Melanocyte of skin (primary cell): ENCODE results near the gene TMEM117. TPM values are rescaled to one million over a fixed set of nuclear protein-coding genes. Genes with fewer than 3 reads are reported as not detected.

Source experiments
- total RNA-seq, 2 donors: library from RNA; depleted of rRNA; stranded (reverse); fragments of >200 nt; gene quantifications; 2 replicates each; pipeline ENCODE4 v1.2.3, GENCODE V29; 2012

TMEM117 gene
- 10 to 100 TPM; 14.7 to 26.5 TPM for total RNA-seq

GRCh38 chr12:43835656-43836474, at the start of gene TMEM117:
Gene TMEM117, plus strand, starts transcription at chr12:43836081.

GRCh38 chr12:43805860-43806736, 29.8 kb upstream of the TMEM117 start, which contains the start of gene TWF1:
Gene TWF1, minus strand, starts transcription at chr12:43806317. Its CDS starts 72 bp downstream, at chr12:43806245.

Other genes starting within 250 kb of the TMEM117 start
- 10 to 100 TPM in 1 of 2 donors, 1 to 10 TPM in 1; 10.0 to 10.3 TPM for gene PUS7L, start 77.3 kb upstream of the TMEM117 start, total RNA-seq
- gene IRAK4, start 77.1 kb upstream of the TMEM117 start, total RNA-seq = 10 to 100 TPM; 15.5 to 19.6 TPM
- gene TWF1, start 29.8 kb upstream of the TMEM117 start, total RNA-seq = 100 to 1,000 TPM; 113 to 128 TPM